ENCODE measurements around the gene RIPOR3.

Gene RIPOR3

DNA sequence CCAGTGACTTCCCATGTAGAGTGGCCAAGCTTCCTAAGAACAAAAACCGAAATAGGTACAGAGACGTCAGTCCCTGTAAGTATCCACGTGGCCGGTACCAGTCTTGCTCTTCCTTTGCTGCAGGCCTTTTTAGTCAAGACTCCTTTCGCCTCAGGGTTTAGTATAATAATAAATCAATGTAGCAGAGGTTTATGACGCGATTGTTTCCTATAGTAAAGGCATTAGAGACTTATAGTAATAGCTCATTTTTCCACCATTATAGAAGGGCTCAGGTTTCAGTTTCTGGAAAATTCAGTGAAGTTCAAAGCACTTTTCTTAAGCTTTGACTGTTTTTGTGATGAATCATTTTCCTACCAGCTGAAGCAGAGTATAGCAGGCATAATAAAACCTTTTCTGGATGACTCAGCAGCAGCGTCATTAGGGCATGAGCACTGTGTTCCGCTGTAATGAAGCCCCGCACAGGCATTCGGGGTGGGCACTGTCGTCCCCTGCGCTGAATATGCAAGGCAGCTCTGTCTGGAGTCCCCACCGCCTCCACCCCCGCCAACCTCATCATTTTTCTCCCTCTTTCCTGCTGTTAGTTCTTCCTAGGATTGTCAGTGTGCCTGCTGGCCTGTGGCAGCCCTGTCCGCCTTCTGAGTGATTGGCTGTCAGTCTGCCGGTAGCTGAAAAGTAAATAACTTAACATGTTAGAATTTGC is 129.8 kb downstream of the RIPOR3 start:
- DNase-seq = no peak
- Histone ChIP-seq H3K27me3 (no peaks in the 10 kb centered on the region), H3K9me3 (no peaks in the 10 kb centered on the region), H3K4me1 (no peaks in the 10 kb centered on the region; the same call in 1 of the 2 replicates), H3K4me3 (ENCODE audit: low read depth, low read length) (no peak overlapping the region), H3K36me3 (peaks cover 18% of the 10 kb centered on the region)
- TF ChIP-seq, protein P1, sequence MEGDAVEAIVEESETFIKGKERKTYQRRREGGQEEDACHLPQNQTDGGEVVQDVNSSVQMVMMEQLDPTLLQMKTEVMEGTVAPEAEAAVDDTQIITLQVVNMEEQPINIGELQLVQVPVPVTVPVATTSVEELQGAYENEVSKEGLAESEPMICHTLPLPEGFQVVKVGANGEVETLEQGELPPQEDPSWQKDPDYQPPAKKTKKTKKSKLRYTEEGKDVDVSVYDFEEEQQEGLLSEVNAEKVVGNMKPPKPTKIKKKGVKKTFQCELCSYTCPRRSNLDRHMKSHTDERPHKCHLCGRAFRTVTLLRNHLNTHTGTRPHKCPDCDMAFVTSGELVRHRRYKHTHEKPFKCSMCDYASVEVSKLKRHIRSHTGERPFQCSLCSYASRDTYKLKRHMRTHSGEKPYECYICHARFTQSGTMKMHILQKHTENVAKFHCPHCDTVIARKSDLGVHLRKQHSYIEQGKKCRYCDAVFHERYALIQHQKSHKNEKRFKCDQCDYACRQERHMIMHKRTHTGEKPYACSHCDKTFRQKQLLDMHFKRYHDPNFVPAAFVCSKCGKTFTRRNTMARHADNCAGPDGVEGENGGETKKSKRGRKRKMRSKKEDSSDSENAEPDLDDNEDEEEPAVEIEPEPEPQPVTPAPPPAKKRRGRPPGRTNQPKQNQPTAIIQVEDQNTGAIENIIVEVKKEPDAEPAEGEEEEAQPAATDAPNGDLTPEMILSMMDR (IDR thresholded peaks at IDR 0.05; ENCODE audit: low read depth, low read length) = no peak

- no peak for DNase-seq
- TF ChIP-seq, protein P1 (IDR thresholded peaks at IDR 0.05; ENCODE audit: low read depth, low read length) = no peak
- Histone ChIP-seq H3K9me3 (no peaks in the 10 kb centered on the region), H3K36me3 (peaks cover 18% of the 10 kb centered on the region), H3K27me3 (no peaks in the 10 kb centered on the region), H3K4me3 (ENCODE audit: low read depth, low read length) (no peak overlapping the region), H3K4me1 (no peaks in the 10 kb centered on the region; the same call in 1 of the 2 replicates)
These were observed 130.5 kb downstream of the RIPOR3 start for GRCh38 chr20:50560867-50561266.

GRCh38 chr20:50559856-50560638 is 131.3 kb downstream of the RIPOR3 start:
- no peaks in the 10 kb centered on the region for H3K27me3 ChIP-seq
- TF ChIP-seq, protein P1 (IDR thresholded peaks at IDR 0.05; ENCODE audit: low read depth, low read length) = no peak
- H3K4me1 ChIP-seq = no peaks in the 10 kb centered on the region; the same call in 1 of the 2 replicates
- no peaks in the 10 kb centered on the region for H3K9me3 ChIP-seq
- DNase-seq = no peak
- peaks cover 15% of the 10 kb centered on the region for H3K36me3 ChIP-seq
- H3K4me3 ChIP-seq (ENCODE audit: low read depth, low read length) = no peak overlapping the region

GRCh38 chr20:50559149-50559548 is 132.2 kb downstream of the RIPOR3 start:
- TF ChIP-seq, protein P1 (IDR thresholded peaks at IDR 0.05; ENCODE audit: low read depth, low read length) = no peak
- Histone ChIP-seq H3K4me3 (ENCODE audit: low read depth, low read length) (no peak overlapping the region), H3K27me3 (no peaks in the 10 kb centered on the region), H3K9me3 (no peaks in the 10 kb centered on the region), H3K4me1 (no peaks in the 10 kb centered on the region; the same call in 1 of the 2 replicates), H3K36me3 (peaks cover 12% of the 10 kb centered on the region)
- DNase-seq = no peak

DNA sequence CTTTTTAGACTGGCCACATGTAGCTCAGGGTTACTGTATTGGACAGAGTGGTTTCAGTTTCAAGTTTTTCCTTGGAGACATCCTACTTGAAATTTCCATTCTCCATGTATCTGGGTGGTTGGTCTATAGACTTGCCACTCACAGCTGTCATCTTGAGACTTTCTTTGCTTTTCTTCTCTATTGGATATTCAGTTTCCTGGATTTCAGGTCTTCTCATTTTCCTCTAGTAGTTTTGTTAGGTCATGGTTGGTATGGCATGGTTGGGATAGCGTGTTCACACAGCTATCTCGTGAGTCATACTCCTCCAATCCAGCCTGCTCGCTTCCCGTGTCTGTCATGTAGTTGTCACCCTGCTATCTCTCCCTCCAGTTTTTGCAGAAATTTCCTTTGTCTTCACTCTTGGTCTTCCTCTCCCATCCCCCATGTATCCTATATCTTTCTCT is 132.8 kb downstream of the RIPOR3 start:
- Histone ChIP-seq H3K36me3 (peaks cover 12% of the 10 kb centered on the region), H3K9me3 (no peaks in the 10 kb centered on the region), H3K27me3 (no peaks in the 10 kb centered on the region), H3K4me1 (no peaks in the 10 kb centered on the region; the same call in 1 of the 2 replicates), H3K4me3 (ENCODE audit: low read depth, low read length) (no peak overlapping the region)
- no peak for DNase-seq
- TF ChIP-seq, protein P1 (IDR thresholded peaks at IDR 0.05; ENCODE audit: low read depth, low read length) = no peak

Measured in BE2C (cell line).